ENCODE results near the gene POLR2C. TPM values are rescaled to one million over a fixed set of nuclear protein-coding genes. Genes with fewer than 3 reads are reported as not detected.

The POLR2C gene
- total and polyA plus RNA-seq, 2 experiments from 2014 or later: 37.6 to 123 TPM

- Histone ChIP-seq H3K4me3 (no peak overlapping the region), H3K79me2 (replicated peaks; ENCODE audit: insufficient read depth) (no peaks in the 10 kb centered on the region), H3F3A (replicated peaks; ENCODE audit: low read depth) (no peaks in the 10 kb centered on the region), H3K4me2 (no peak overlapping the region), H3K4me1 (ENCODE audit: insufficient read depth) (no peaks in the 10 kb centered on the region), H3K27ac (ENCODE audit: low read depth) (no peak overlapping the region), H3K27me3 (ENCODE audit: insufficient read depth) (no peaks in the 10 kb centered on the region), H4K20me1 (replicated peaks; ENCODE audit: insufficient read depth) (no peaks in the 10 kb centered on the region), H3K9me2 (ENCODE audit: insufficient read depth) (no peaks in the 10 kb centered on the region), H2AFZ (no peak overlapping the region), H3K36me3 (ENCODE audit: insufficient read depth) (no peaks in the 10 kb centered on the region)
- Mint-ChIP-seq H3K27me3 (ENCODE audit: insufficient read depth, low read depth, poor library complexity) (peaks cover 10% of the 10 kb centered on the region), H3K4me1 (peaks cover 9% of the 10 kb centered on the region), H3K9me3 (no peaks in the 10 kb centered on the region), H3K4me3 (no peak overlapping the region), H3K27ac (no peak overlapping the region), H3K36me3 (ENCODE audit: low read depth) (no peaks in the 10 kb centered on the region)
- no peak for DNase-seq (ENCODE audit: low spot score)
- ATAC-seq: no peak
- TF ChIP-seq STAT1 (IDR thresholded peaks at IDR 0.05; ENCODE audit: unreplicated experiment) (no peak), CTCF (conservative IDR thresholded peaks at IDR 0.05; ENCODE audit: low read depth in 2 of 2) (no peak), ZNF462 (CRISPR knock-in tag; IDR thresholded peaks at IDR 0.05) (no peak), REST (IDR thresholded peaks at IDR 0.05; ENCODE audit: unreplicated experiment) (no peak), POLR2AphosphoS5 (IDR thresholded peaks at IDR 0.05; ENCODE audit: low read depth) (no peak), CREB1 (CRISPR knock-in tag; IDR thresholded peaks at IDR 0.05; ENCODE audit: low read depth) (no peak), ZNF114 (CRISPR knock-in tag; IDR thresholded peaks at IDR 0.05) (no peak)
Measured at GRCh38 chr16:57500578-57501111, 38.2 kb downstream of the POLR2C start.

All from GM23338 (cell line).